ENCODE measurements around the gene PAXX.

The PAXX gene

GRCh38 chr9:136952876-136953770, 39.1 kb upstream of the PAXX start:
- no peak for DNase-seq (ENCODE audit: low read depth in 2 of 2, low spot score in 1 of 2)

DNA sequence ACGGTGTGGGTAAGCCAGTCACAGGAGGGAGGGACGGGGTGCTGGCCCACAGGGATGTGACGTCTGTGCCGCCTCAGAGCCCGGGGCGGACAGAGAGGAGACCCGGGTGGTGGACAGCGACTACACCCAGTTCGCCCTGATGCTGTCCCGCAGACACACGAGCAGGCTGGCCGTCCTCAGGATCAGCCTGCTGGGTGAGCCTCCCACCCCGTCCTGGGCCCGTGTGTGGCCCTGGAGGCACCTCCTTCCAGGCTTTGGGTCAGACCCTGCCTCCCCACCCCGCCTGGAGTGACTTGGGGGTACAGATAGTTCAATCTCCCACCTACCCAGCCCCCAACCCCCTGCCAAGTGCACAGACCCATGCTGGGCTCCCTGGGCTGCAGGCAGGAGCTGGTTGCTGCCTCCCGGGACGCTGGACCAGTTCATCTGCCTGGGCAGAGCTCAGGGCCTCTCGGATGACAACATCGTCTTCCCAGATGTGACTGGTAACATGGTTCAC, 38.4 kb upstream of the PAXX start:
- no peak for DNase-seq (ENCODE audit: low read depth in 2 of 2, low spot score in 1 of 2)

DNA sequence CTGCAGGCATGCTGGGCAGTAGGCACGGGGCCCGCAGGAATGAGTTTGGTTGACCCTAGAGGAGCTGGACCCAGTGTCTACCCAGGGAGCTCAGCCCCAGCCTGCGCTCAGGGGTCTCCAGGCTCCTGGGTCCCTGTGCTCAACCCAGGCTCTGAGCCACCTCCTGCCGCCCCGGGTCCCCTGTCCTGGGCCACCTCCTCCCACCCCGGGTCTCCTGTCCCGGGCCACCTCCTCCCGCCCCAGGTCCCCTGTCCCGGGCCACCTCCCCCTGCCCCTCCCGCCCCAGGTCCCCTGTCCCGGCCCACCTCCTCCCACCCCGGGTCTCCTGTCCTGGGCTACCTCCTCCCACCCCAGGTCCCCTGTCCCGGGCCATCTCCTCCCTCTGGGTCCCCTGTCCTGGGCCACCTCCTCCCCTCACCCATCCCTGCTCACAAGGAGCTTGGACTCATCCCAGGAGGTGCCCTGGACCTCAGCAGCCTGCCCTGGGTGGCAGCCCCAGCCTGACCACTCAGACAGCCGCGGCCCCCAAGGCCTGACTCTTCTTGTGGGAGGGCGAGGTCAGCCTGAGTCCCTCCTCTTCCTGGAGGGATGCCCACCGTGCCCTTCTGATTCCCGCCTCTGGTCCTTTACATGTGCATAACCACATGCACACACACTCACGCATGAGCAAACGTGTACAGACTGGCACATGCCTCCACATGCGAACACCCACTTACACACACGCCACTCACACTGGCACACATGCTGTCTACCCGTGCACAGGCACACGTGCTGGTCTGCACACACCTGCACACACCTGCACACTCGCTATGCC, 37.7 kb upstream of the PAXX start:
- DNase-seq (ENCODE audit: low read depth in 2 of 2, low spot score in 1 of 2) = no peak

DNA sequence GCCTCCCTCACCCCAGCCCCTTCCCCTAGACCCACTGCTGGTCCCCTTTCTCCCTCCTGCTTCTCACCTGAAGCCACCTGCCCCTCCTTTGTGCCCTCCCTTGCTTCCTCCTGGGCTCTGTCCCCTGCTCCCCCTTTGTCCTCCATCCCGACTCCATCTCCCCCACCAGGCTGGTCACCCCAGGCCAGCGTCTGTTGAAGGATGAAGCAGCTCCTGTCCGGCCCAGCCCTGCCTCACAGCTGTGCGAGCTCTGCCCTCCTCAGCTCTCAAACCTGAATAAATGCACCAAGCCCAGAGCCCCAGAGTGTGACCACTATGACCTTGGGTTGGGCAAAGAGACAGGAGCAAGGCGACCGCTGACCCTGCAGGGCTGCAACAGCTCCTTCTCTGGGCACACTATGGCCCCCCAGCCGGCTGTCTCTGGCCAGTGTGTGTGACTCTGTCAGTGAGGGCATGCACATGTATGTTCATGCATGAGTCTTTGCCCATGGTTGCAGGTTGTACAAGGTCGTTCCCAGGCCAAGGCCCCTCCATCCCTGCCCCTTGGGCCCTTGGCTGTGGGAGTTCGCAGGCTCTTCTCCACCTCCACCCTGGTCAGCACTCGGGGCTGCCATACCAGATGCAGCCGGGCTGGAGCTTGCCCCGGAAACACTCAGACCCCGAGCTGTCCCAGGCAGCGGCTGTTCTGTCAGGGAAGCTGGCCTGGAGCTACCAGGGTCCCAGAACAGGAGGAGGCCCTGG, 36.9 kb upstream of the PAXX start:
- no peak for DNase-seq (ENCODE audit: low read depth in 2 of 2, low spot score in 1 of 2)

DNA sequence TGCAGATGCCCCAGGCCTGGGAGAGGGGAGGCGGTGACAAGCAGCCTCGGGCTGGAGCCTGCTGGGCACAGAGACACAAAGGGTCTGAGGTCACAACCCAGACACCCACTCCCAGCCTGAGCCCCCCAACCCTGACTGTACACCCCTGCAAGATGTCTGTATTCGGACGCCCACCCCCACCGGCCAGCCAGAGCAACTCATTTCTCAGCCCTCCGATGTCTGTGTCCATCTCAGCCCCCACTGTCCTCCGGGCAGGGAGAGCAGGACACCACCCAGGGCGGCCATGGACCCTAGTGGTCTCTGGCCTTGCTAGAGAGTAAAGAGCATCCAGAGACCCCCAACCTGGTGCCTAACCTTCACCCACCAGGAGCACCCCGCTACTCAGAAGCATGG, 36.3 kb upstream of the PAXX start:
- DNase-seq (ENCODE audit: low read depth in 2 of 2, low spot score in 1 of 2) = no peak

- DNase-seq (ENCODE audit: low read depth in 2 of 2, low spot score in 1 of 2) = no peak
Observed at GRCh38 chr9:136956604-136957003, 35.6 kb upstream of the PAXX start.

GRCh38 chr9:136957461-136957860, 34.8 kb upstream of the PAXX start:
- DNase-seq (ENCODE audit: low read depth in 2 of 2, low spot score in 1 of 2) = no peak

DNA sequence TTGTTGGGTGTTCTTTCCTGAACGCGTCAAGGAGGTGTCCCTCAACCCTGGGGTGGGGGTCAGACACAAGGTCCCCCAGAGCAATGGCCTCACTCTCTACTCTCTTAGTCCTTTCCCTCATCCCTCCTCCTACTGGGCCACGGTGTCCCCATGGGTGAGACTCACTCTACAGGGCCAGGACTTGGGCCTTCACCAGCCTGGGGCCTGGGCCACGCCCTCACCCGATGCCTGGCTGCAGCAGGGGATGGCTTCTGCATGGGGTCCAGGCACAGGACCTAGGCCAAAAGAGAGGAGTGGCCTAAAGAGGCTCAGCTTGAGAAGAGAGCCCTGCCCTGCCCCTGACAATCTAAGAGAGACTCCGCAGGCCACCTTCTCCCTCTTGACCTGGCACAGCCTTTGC, 34.3 kb upstream of the PAXX start:
- DNase-seq (ENCODE audit: low read depth in 2 of 2, low spot score in 1 of 2) = no peak

DNA sequence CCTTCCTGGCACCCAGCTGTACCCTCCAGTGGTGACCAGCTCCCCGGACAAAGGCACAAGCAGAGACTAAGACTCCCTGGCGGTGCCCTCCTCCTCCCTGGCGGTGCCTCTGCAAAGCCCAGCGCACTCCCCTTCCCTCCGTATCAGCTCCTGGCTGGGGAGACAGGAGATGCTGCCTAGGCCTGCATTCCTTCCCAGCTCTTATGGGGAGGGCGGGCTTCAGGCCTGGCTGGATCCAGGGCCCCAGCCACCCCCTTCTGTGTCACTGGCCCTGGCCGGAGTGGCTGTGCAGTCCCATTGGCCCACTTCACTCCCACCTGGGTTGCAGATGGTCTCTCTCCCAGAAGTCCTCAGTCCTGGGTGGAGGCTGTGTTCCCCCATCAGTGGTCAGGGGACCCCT, 33.7 kb upstream of the PAXX start:
- DNase-seq (ENCODE audit: low read depth in 2 of 2, low spot score in 1 of 2) = no peak

DNA sequence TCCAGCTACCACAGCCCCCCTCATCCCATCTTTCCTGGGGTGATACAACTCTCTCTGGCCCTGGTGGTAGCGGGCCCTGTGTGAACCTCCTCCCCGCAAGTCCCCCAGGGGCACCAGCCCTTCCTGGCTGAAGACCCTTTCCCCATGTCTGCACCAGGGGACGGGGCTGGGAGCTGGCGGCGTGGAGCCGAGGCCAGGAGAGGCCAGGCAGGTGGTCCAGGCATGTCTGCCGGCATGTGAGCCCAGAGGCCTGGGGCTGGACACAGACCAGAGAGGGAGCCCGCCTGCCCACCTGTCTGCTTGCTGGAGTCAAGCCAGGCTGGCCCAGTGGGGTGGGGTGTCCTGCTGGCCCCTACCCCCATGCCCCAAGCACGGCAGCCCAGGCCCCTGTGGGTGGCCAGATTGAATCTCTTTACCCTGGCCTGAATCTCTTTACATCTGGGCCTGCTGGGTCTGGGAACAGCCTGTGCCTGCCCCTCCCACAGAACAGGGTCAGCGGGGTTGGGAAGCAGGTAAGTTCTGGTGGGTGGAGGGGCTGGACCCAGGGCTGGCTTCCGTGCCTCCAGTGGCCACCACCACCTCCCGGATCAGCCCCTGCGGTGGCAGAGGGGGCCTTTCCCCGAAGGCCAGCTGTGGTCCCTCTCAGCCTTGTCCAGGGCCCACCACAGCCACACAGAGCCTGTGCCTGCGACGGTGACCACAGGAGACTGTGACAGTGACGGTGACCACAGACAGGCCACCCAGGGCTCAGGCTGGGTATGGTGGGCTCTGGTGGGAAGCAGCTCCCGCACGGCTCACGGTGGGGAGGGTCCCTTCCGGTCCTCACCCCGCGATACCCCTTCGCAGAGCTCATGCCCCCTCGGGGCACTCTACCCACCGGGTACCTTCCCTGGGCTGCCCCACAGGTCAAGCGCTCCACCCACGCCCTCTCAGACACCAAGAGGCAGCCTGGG, 33.0 kb upstream of the PAXX start:
- DNase-seq (ENCODE audit: low read depth in 2 of 2, low spot score in 1 of 2) = no peak

- DNase-seq (ENCODE audit: low read depth in 2 of 2, low spot score in 1 of 2) = no peak
Observed at GRCh38 chr9:136960212-136960937, 31.8 kb upstream of the PAXX start.

DNA sequence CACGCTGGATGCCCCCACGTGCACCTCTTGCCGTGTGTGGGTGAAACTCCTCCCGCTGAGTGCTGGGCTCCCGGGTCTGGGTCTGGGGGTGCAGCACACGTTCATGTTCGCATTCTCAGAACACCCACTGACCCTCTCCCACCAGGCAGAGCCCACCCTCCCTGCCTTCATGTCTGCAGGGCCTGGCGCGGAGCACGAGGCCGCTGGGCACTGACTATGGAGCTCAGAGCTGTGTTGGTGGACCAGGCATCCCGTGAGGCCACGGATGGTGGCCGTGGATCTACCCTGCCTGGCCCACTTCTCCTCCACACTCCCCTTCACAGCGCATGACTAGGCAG, 31.3 kb upstream of the PAXX start:
- no peak for DNase-seq (ENCODE audit: low read depth in 2 of 2, low spot score in 1 of 2)

DNA sequence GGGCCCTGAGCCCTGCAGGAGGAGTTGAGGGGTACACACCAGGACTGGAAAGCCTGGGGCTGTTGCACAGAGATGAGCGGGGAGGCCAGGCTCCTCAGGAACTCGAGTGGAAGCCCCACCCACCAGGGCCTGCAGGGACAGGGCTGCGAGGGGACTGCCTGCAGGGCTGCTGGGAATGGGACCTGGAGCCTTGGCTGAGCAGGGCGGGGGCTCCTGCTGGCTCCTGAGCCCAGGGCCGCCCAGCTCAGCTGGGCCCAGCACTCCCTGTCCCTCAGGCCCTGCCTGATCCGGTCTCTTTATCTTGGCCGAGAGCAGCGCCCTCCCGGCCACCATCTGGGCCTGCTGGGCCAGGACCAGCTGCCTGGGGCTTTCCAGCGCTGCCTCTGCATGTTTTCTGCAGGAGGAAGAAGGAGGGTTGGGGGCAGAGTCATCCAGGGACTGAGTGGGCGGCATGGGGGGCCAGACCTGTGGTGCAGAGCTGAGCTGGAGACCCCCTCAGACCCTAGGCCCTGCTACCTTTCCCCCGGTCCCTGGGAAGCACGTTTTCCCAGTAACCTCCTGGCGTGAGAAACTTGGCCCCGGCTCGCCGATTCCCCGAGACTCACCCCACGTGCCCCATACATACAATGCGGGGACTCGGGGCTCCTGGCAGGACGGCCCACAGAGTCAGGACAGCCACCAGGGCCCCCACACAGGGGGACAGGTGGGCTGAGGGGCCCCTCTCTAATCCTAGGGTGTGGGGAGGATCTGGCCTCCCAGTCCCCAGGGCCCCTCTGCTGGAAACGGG, 30.8 kb upstream of the PAXX start:
- DNase-seq (ENCODE audit: low read depth in 2 of 2, low spot score in 1 of 2) = no peak

DNA sequence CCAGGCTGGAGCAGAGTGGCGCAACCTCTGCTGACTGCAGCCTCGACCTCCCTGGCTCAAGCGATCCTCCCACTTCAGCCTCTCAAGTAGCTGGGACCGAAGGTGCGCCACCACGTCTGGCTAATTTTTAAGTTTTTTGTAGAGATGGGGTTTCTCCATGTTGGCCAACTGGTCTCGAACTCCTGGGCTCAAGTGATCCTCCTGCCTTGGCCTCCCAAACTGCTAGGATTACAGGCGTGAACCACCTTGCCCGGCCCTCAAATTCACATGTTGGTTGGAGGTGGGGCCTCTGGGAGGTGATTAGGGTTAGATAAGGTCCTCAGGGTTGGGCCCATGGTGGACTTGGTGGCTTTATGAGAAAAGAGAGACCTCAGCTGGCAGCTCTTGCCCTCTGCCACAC, 30.1 kb upstream of the PAXX start:
- DNase-seq (ENCODE audit: low read depth in 2 of 2, low spot score in 1 of 2) = no peak

DNA sequence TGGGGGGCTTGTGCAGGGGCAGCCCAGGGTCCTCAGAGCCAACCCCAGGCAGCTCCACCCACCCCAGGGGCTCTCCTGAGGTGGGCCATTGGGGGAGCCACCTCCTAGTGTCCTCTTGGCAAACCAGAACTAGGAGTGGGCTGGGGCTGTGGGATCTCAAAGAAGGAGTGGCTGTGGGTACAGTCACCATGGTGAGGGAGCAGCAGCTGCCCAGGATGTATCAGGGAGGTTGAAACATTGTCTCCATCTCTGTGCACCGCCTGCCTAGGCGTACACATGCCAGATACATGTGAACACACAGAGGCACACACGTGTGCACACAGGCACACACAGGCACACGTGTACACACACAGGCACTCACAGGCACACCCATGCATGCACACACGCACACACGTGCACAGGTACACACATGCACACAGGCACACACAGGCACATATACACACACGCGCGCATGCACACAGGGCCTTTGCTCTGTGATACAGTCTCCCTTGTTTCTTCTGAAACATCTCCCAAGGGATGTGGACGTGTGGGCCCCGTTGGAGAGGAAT, 29.4 kb upstream of the PAXX start:
- DNase-seq (ENCODE audit: low read depth in 2 of 2, low spot score in 1 of 2) = no peak

DNA sequence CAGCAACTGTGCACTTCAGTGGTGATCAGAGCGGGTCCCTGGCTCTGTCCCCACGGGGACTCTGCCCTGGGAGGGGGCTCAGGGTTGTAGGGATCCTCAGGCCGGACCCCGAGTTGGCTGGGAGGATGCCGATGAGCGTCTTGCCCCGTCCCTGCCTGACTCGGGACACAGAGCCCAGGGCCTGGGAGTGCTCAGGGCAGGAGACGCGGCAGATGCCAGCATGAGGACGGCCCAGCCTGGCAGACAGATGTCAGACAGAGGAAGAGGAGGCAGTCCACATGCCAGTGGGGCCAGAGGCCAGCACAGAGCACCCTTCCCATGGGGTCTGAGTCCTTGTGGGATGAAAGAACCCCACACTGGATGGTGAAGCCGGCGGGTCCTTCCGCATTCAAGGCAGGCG, 28.9 kb upstream of the PAXX start:
- DNase-seq (ENCODE audit: low read depth in 2 of 2, low spot score in 1 of 2) = no peak

- DNase-seq (ENCODE audit: low read depth in 2 of 2, low spot score in 1 of 2) = no peak
Observed at GRCh38 chr9:136963751-136964150, 28.5 kb upstream of the PAXX start.

DNA sequence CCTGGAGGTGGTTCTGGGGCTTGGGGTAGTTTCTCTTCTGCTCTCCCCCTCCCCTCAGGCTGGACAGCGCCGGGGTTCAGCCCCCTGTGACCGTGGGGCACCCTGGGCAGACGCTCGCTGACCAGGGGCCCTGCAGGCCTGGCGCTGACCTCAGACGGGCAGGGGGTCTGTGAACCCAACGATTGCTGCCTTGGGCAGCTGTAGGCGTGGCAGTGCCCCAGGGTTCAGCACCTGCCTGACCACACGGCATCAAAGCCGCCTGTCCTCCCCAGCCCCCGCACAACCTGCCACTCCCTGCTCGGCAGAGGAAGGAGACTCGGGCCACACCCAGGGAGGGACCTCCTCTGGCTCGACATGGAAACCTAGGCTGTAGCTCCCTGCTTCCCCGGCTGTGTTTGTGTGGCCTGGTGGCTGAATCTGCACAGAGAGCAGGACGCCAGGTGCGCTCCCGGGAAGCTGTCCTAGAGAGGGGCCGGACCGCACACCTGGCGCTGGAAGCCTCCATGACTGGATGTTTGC, 28.0 kb upstream of the PAXX start:
- no peak for DNase-seq (ENCODE audit: low read depth in 2 of 2, low spot score in 1 of 2)
